ENCODE measurements around the gene CDC25B. TPM values are rescaled to one million over a fixed set of nuclear protein-coding genes. Genes with fewer than 3 reads are reported as not detected.

CDC25B gene
- total and polyA plus RNA-seq, 2 donors (not counting 3 experiments of a cell fraction or from before 2014, with no cell fraction given): 46.7 to 76.5 TPM

GRCh38 chr20:3803854-3804253 is 7.7 kb downstream of the CDC25B start:
- TF ChIP-seq MAX (IDR thresholded peaks at IDR 0.05; ENCODE audit: insufficient read depth, insufficient read length): no peak
- no peak for TF ChIP-seq CTCF (IDR thresholded peaks at IDR 0.05; ENCODE audit: extremely low read depth in 1 of 2, insufficient read depth in 1 of 2, low read depth in 1 of 2, low read length in 2 of 2)
- BruUV-seq (replicated peaks): no TSS peak

GRCh38 chr20:3804254-3804751 is 8.2 kb downstream of the CDC25B start:
- H3K9ac ChIP-seq (replicated peaks; ENCODE audit: extremely low read depth, insufficient read depth, low read length): no peak overlapping the region
- no TSS peak for BruUV-seq (replicated peaks)
- H3K79me2 ChIP-seq (ENCODE audit: control insufficient read depth, insufficient read depth, low read length): peaks cover 3% of the 10 kb centered on the region
- no peak overlapping the region for H3K4me3 ChIP-seq (replicated peaks in 1 of 3; ENCODE audit: insufficient read depth in 1 of 3, low read depth in 1 of 3, low read length in 3 of 3)
- POLR2A ChIA-PET: no interaction called here
- CTCF ChIA-PET: interaction anchor here (0.9 kb wide), 1 partner anchor 9 kb away, joined by 4 read pairs; the partner anchor contains the start of gene CDC25B
- H3K27ac ChIP-seq (ENCODE audit: insufficient read depth, low read depth, low read length): no peak overlapping the region
- no peak overlapping the region for H2AFZ ChIP-seq (ENCODE audit: low read depth, low read length)
- DNase-seq (ENCODE audit: low read depth, low spot score) (no peak), FAIRE-seq (no peak)
- intact Hi-C loops (cut with micrococcal nuclease) (no loop called here), dilution Hi-C loops (cut with MboI; ENCODE audit: extremely low pct_ligation_motif_present, low sequenced_read_pairs) (no loop called here)
- H4K20me1 ChIP-seq (replicated peaks; ENCODE audit: control insufficient read depth, extremely low read depth, insufficient read depth, low read length): no peaks in the 10 kb centered on the region
- H3K9me3 ChIP-seq (replicated peaks; ENCODE audit: control insufficient read depth, insufficient read depth, low read length): no peaks in the 10 kb centered on the region
- H3K27me3 ChIP-seq (ENCODE audit: control insufficient read depth in 2 of 2, insufficient read depth in 2 of 2, low read length in 2 of 2): no peaks in the 10 kb centered on the region
- H3K4me1 ChIP-seq (ENCODE audit: control insufficient read depth, extremely low read depth, insufficient read depth, low read length): peaks cover 23% of the 10 kb centered on the region
- TF ChIP-seq MAX (IDR thresholded peaks at IDR 0.05; ENCODE audit: insufficient read depth, insufficient read length) (no peak), GATA2 (IDR thresholded peaks at IDR 0.05; ENCODE audit: insufficient read depth, insufficient read length, low read depth, low read length) (no peak), CTCF (IDR thresholded peaks at IDR 0.05; ENCODE audit: extremely low read depth in 1 of 2, insufficient read depth in 1 of 2, low read depth in 1 of 2, low read length in 2 of 2) (no peak), POLR2AphosphoS5 (IDR thresholded peaks at IDR 0.05; ENCODE audit: insufficient read depth, low read depth, low read length) (no peak), POLR2A (IDR thresholded peaks at IDR 0.05; ENCODE audit: low read depth, low read length) (no peak)
- no peaks in the 10 kb centered on the region for H3K9me1 ChIP-seq (replicated peaks; ENCODE audit: control insufficient read depth, extremely low read depth, insufficient read depth, low read length)
- no peak overlapping the region for H3K4me2 ChIP-seq (ENCODE audit: insufficient read depth, low read length)
- peaks cover 0 to 26% of the 10 kb centered on the region in 2 experiments for H3K36me3 ChIP-seq (ENCODE audit: control insufficient read depth in 2 of 2, extremely low read depth in 1 of 2, insufficient read depth in 2 of 2, low read length in 2 of 2)

More at GRCh38 chr20:3803854-3804253, 7.7 kb downstream of the CDC25B start:
- intact Hi-C loops (cut with micrococcal nuclease) (no loop called here), dilution Hi-C loops (cut with MboI; ENCODE audit: extremely low pct_ligation_motif_present, low sequenced_read_pairs) (no loop called here)
- Histone ChIP-seq H3K36me3 (ENCODE audit: control insufficient read depth in 2 of 2, extremely low read depth in 1 of 2, insufficient read depth in 2 of 2, low read length in 2 of 2) (peaks cover 0 to 26% of the 10 kb centered on the region in 2 experiments), H3K4me3 (replicated peaks in 1 of 3; ENCODE audit: insufficient read depth in 1 of 3, low read depth in 1 of 3, low read length in 3 of 3) (no peak overlapping the region), H3K9ac (replicated peaks; ENCODE audit: extremely low read depth, insufficient read depth, low read length) (no peak overlapping the region), H3K9me3 (replicated peaks; ENCODE audit: control insufficient read depth, insufficient read depth, low read length) (no peaks in the 10 kb centered on the region), H3K4me2 (ENCODE audit: insufficient read depth, low read length) (no peak overlapping the region), H3K79me2 (ENCODE audit: control insufficient read depth, insufficient read depth, low read length) (peaks cover 5% of the 10 kb centered on the region), H3K27ac (ENCODE audit: insufficient read depth, low read depth, low read length) (no peak overlapping the region), H2AFZ (ENCODE audit: low read depth, low read length) (no peak overlapping the region), H3K4me1 (ENCODE audit: control insufficient read depth, extremely low read depth, insufficient read depth, low read length) (peaks cover 23% of the 10 kb centered on the region), H4K20me1 (replicated peaks; ENCODE audit: control insufficient read depth, extremely low read depth, insufficient read depth, low read length) (no peaks in the 10 kb centered on the region), H3K27me3 (ENCODE audit: control insufficient read depth in 2 of 2, insufficient read depth in 2 of 2, low read length in 2 of 2) (no peaks in the 10 kb centered on the region), H3K9me1 (replicated peaks; ENCODE audit: control insufficient read depth, extremely low read depth, insufficient read depth, low read length) (no peaks in the 10 kb centered on the region)
- CTCF ChIA-PET: no interaction called here
- DNase-seq (ENCODE audit: low read depth, low spot score): no peak
- POLR2A ChIA-PET: no interaction called here
- no peak for FAIRE-seq
